H1 (cell line): ENCODE data around the gene PCBP4. TPM values are rescaled to one million over a fixed set of nuclear protein-coding genes. Genes with fewer than 3 reads are reported as not detected.

Source experiments
- BRCA1 ChIP-seq: IDR thresholded peaks from 2 replicates; pipeline ENCODE4 v1.6.1; 2012; ENCODE audit warnings: low read depth, low read length, improper control_type of control experiment
- HDAC6 ChIP-seq: IDR thresholded peaks from one replicate; pipeline ENCODE4 v1.7.1; 2012; ENCODE audit warnings: low read depth, mild to moderate bottlenecking, inconsistent platforms, low read length, moderate library complexity
- KDM1A ChIP-seq: fragments of 200-600, 300-600 bp; sonication (generic); IDR thresholded peaks from 2 replicates; pipeline ENCODE4 v1.7.1; 2016; ENCODE audit warnings: mild to moderate bottlenecking, low read length, borderline replicate concordance
- SIRT6 ChIP-seq: IDR thresholded peaks from one replicate; pipeline ENCODE4 v1.7.1; 2012; ENCODE audit warnings: low read length, inconsistent platforms
- TAF7 ChIP-seq: optimal IDR thresholded peaks from 2 replicates; pipeline ENCODE3; 2011; ENCODE audit warnings: low read depth, mild to moderate bottlenecking, inconsistent platforms, low read length, moderate library complexity, borderline replicate concordance
- polyA plus RNA-seq, 7 experiments: library from polyadenylated mRNA; depleted of rRNA in 3 of 7; stranded (reverse) in 5 of 7; unstranded in 2 of 7; fragments of >200 nt in 5 of 7; fragments of 200-250 nt in 2 of 7; gene quantifications; 1 replicate in 5 of 7; 2 replicates in 1 of 7; 4 replicates in 1 of 7; pipeline versions ENCODE4 v1.2.1 to v1.2.3, GENCODE V29; 2011 to 2013; ENCODE audit warnings: missing spikeins in 2 of 7, mixed read lengths in 2 of 7
- total RNA-seq: library from RNA; stranded (reverse); fragmentation: NEBNext Ultra II Directional; extraction: Animal tissue kit (Norgen Biotek cat#: 25700); gene quantifications from 2 replicates; pipeline ENCODE4 v1.2.1, GENCODE V29; 2021

Gene PCBP4
- total and polyA plus RNA-seq, 2 of the 8 experiments (the other 6 are each of a cell fraction or from before 2014, with no cell fraction given), result 16.4 to 34.1 TPM

GRCh38 chr3:51986010-51986947, 19.0 kb upstream of the PCBP4 start (continued):
- TF ChIP-seq HDAC6 (no peak), BRCA1 (no peak), TAF7 (no peak), SIRT6 (no peak), KDM1A (no peak)
